Gastrocnemius medialis (tissue), 4 donors: ENCODE data around the gene BAIAP2L1. TPM values are rescaled to one million over a fixed set of nuclear protein-coding genes. Genes with fewer than 3 reads are reported as not detected.

Experiments used
- ATAC-seq, 2 donors: fragments of 150-250 bp; one replicate each; pipeline ENCODE4 v1.9.1; 2016
- DNase-seq, 2 donors: peaks; one replicate each; pipeline ENCODE4 v3.0.0-alpha.2; 2019
- H3K27ac ChIP-seq, 4 donors: fragments of 200-600 bp; sonication (generic); 1 replicate in 1 of 4; 2 replicates in 3 of 4; pipeline ENCODE4 v1.5.1; 2016 to 2018; ENCODE audit warnings: mild to moderate bottlenecking in 2 of 4, moderate library complexity in 1 of 4
- H3K27me3 ChIP-seq, 3 donors: fragments of 200-600 bp; sonication (generic) in 2 of 3; 1 replicate in 1 of 3; 2 replicates in 2 of 3; pipeline versions ENCODE4 v1.5.1 to v1.6.0; 2016 to 2019; ENCODE audit warnings: mild to moderate bottlenecking in 1 of 3, moderate library complexity in 1 of 3
- H3K36me3 ChIP-seq, 2 donors: fragments of 200-600 bp; sonication (generic) in 1 of 2; one replicate each; pipeline ENCODE4 v1.5.1; 2017 to 2018
- H3K4me1 ChIP-seq, 2 donors: fragments of 200-600 bp; sonication (generic) in 1 of 2; one replicate each; pipeline ENCODE4 v1.5.1; 2016 to 2017; ENCODE audit warnings: mild to moderate bottlenecking in 2 of 2
- H3K4me3 ChIP-seq, 4 donors: fragments of 200-600 bp; sonication (generic) in 3 of 4; 1 replicate in 1 of 4; 2 replicates in 3 of 4; pipeline ENCODE4 v1.5.1; 2016 to 2019; ENCODE audit warnings: mild to moderate bottlenecking in 2 of 4
- H3K9me3 ChIP-seq, 3 donors: fragments of 200-600 bp; sonication (generic) in 2 of 3; 1 replicate in 1 of 3; 2 replicates in 2 of 3; pipeline ENCODE4 v1.5.1; 2016 to 2019
- POLR2A ChIP-seq, 2 donors: fragments of 450-650 bp; IDR thresholded peaks; one replicate each; pipeline ENCODE4 v1.6.1; 2017; ENCODE audit warnings: antibody characterized with exemption in 2 of 2, mild to moderate bottlenecking in 2 of 2, moderate library complexity in 2 of 2
- in situ Hi-C, 4 donors: fragments of 200-750 bp; cut with MboI; loops; one replicate each; pipeline versions ENCODE4 v1.15.0 to v1.8.0; 2017; ENCODE audit warnings: low sequenced_read_pairs in 4 of 4
- intact Hi-C: fragments of 100-400 bp; cut with DNase I; formaldehyde crosslinking; loops from one replicate; pipeline ENCODE4 v1.15.1; 2023; ENCODE audit warnings: low total_unique reads
- total RNA-seq, 4 donors: library from RNA; depleted of rRNA; stranded (reverse); fragments of >200 nt; gene quantifications; one replicate each; pipeline versions ENCODE4 v1.1.0 to v1.2.3, GENCODE V29; 2016
- TF ChIP-seq, protein P1 (sequence below), 5 experiments: fragments of 450-650 bp in 3 of 5; fragments of 200-600 bp in 2 of 5; sonication (generic) in 2 of 5; IDR thresholded peaks in 4 of 5; conservative IDR thresholded peaks in 1 of 5; 1 replicate in 4 of 5; 2 replicates in 1 of 5; pipeline ENCODE4 v1.5.1; 2016 to 2019; ENCODE audit warnings: antibody characterized with exemption in 5 of 5, mild to moderate bottlenecking in 3 of 5, moderate library complexity in 3 of 5

Gene BAIAP2L1
- total RNA-seq, 4 donors from 2014 or later, result 0.59 to 3.8 (median 1.2) TPM

- Histone ChIP-seq H3K36me3 (peaks cover 0 to 15% of the 10 kb centered on the region in 2 donors), H3K4me3 (peak overlapping the region; percentile 50 to 98 (median 88)), H3K27me3 (no peaks in the 10 kb centered on the region), H3K27ac (peak overlapping the region; percentile 96 to 100 (median 99)), H3K9me3 (no peaks in the 10 kb centered on the region), H3K4me1 (peaks cover 59 to 65% of the 10 kb centered on the region in 2 donors)
- TF ChIP-seq, protein P1, sequence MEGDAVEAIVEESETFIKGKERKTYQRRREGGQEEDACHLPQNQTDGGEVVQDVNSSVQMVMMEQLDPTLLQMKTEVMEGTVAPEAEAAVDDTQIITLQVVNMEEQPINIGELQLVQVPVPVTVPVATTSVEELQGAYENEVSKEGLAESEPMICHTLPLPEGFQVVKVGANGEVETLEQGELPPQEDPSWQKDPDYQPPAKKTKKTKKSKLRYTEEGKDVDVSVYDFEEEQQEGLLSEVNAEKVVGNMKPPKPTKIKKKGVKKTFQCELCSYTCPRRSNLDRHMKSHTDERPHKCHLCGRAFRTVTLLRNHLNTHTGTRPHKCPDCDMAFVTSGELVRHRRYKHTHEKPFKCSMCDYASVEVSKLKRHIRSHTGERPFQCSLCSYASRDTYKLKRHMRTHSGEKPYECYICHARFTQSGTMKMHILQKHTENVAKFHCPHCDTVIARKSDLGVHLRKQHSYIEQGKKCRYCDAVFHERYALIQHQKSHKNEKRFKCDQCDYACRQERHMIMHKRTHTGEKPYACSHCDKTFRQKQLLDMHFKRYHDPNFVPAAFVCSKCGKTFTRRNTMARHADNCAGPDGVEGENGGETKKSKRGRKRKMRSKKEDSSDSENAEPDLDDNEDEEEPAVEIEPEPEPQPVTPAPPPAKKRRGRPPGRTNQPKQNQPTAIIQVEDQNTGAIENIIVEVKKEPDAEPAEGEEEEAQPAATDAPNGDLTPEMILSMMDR (IDR thresholded peaks at IDR 0.05 in 4 of 5, conservative IDR thresholded peaks at IDR 0.05 in 1 of 5), result peak in 1 of 5 experiments; percentile 27
- no peak for TF ChIP-seq POLR2A (IDR thresholded peaks at IDR 0.05)
- DNase-seq (peak; percentile 64 to 74), ATAC-seq (peak; percentile 20 to 24)
- in situ Hi-C loops (loop anchor here in 1 of 4 donors (10.0 kb wide), 1 partner anchor 112 kb away; no protein-coding TSS in a partner anchor), intact Hi-C loops (loop anchor here (10.0 kb wide), 1 partner anchor 588 kb away; the partner anchor contains the start of genes TMEM130 and TRRAP)
Measured at GRCh38 chr7:98286701-98287485, 114.0 kb downstream of the BAIAP2L1 start.

DNA sequence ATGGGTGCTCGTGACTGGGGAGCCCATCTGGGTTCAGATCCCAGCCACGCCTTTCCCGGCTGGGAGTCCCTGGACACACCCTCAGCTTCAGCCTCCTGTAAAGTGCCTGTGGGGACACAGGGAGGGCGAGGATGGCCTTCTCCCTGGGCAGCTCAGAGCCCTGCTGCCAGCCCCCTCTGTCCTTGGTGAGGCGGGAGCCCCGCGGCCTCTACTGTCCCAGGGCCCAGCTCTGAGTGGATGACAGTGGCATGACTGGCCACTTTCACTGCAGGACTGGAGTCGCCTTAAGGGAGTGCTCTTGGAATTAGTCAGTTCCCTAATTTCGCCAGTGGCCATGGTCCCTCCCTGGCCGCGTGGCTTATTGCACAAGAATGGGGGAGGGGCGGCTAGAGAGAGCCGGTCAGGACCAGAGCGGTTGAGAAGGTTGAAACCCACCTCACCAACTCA, 114.8 kb downstream of the BAIAP2L1 start:
- TF ChIP-seq POLR2A (IDR thresholded peaks at IDR 0.05), result peak; percentile 94 to 95
- TF ChIP-seq, protein P1 (IDR thresholded peaks at IDR 0.05 in 4 of 5, conservative IDR thresholded peaks at IDR 0.05 in 1 of 5), result no peak
- in situ Hi-C loops, result loop anchor here in 1 of 4 donors (10.0 kb wide), 1 partner anchor 111 kb away; no protein-coding TSS in a partner anchor
- intact Hi-C loops, result loop anchor here (10.0 kb wide), 1 partner anchor 589 kb away; the partner anchor contains the start of genes TMEM130 and TRRAP
- Histone ChIP-seq H3K9me3 (no peaks in the 10 kb centered on the region), H3K27ac (peak overlapping the region; percentile 96 to 100 (median 99)), H3K4me1 (peaks cover 59 to 65% of the 10 kb centered on the region in 2 donors), H3K36me3 (peaks cover 0 to 8% of the 10 kb centered on the region in 2 donors), H3K27me3 (no peaks in the 10 kb centered on the region), H3K4me3 (peak overlapping the region; percentile 84 to 98 (median 92))
- peak; percentile 91 to 97 for DNase-seq
- peak; percentile 48 to 49 for ATAC-seq

- no peaks in the 10 kb centered on the region for H3K9me3 ChIP-seq
- peak in 1 of 2 donors; percentile 37 for DNase-seq
- TF ChIP-seq, protein P1 (IDR thresholded peaks at IDR 0.05 in 4 of 5, conservative IDR thresholded peaks at IDR 0.05 in 1 of 5), result no peak
- TF ChIP-seq POLR2A (IDR thresholded peaks at IDR 0.05), result no peak
- no peaks in the 10 kb centered on the region for H3K27me3 ChIP-seq
- peaks cover 63 to 65% of the 10 kb centered on the region in 2 donors for H3K4me1 ChIP-seq
- peaks cover 0 to under 1% of the 10 kb centered on the region in 2 donors for H3K36me3 ChIP-seq
- no peak for ATAC-seq
- H3K4me3 ChIP-seq, result peak overlapping the region; percentile 84 to 98 (median 92)
- H3K27ac ChIP-seq, result peak overlapping the region; percentile 96 to 100 (median 99)
- intact Hi-C loops (loop anchor here (1.0 to 10.0 kb wide), 2 partner anchors 111 to 589 kb away; partner anchors contain the start of genes TMEM130 and TRRAP), in situ Hi-C loops (loop anchor here in 1 of 4 donors (10.0 kb wide), 1 partner anchor 111 kb away; no protein-coding TSS in a partner anchor)
Measured at GRCh38 chr7:98285157-98286092, 115.5 kb downstream of the BAIAP2L1 start.
